Activated CD4-positive, alpha-beta T cell treated with anti-CD3 and anti-CD28 coated beads, Interleukin-2, amount 50 U/mL, for 48 hours (primary cell): ENCODE data around the gene ADCY5.

Experiments
- DNase-seq, 2 experiments: peaks; one replicate each; pipeline ENCODE4 v3.0.0-alpha.2; 2020

Gene ADCY5

DNA sequence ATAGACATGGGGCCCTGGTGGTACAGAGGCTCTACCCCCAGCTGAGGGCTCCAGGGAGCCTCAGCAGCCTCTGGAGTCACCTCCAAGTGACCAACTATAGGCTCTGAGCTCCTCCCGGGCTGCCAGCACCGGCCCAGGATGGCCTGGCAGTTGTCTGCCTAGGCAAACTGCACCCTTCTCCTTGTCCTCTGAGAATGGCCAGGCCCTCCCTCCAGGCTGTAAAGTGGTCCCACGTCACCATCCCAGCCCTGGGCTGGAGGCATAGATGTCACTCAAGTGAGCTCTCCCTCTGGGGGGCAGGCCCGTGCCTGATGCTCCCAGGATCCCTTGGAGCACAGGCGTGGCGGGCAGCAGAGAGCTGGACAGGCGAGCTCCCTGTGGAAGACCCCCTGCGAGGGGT is 127.1 kb downstream of the ADCY5 start:
- DNase-seq, result no peak

GRCh38 chr3:123320221-123320620 is 128.7 kb downstream of the ADCY5 start:
- no peak for DNase-seq

DNA sequence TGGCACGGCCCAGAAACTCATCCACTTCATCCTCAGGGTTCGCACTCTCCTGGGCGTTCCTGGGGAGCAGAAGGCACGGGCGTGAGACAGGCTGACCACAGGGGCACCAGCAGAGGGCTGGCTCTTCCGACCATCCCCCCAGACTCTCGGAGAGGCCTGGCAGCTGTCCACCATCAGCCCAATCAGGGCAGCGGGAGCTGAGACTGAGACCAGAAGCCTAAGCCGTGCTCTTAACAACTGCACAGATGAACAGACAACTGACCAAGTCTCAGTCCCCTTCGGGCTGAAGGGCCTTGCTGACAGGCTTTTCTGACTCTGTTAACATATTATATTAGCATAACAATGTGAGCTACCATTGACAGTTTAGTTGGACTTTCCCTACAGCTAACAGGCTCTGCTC is 129.1 kb downstream of the ADCY5 start:
- no peak for DNase-seq

DNA sequence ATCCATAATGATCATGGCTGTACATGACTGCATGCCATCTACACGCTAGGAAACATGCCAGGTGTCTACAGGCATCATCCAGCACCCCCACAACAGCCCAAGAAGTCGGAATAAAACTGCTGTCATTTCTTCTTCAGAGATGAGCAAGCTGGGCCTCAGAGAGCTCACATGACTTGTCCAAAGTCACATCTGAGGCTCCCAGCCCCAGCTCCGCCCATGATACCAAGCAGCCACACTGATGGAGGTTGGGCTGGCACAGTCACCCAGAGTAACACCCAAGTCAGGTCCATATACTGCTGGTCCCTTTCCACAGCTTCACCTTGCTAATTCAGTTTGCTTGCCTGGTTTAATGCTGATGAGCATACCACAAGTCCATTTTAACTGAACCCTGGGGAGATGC is 130.5 kb downstream of the ADCY5 start:
- no peak for DNase-seq

DNA sequence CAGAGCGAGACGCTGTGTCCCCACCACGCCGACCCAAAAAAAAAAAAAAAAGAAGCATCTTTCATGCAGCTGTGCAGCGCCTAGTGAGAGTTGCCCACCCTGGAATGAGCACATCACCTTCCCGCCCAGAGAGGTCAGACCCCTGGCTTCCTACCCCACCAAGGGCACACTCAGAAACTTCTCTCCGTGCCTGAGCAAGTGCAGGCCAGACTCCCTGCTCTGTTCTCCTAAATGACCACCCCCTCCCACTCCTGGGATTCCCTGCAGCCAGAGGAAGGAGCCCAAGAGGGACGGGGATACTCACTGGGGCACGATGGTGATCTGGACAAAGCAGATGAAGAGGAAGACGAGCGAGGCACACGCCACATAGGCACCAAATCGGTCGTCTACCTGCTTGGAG is 131.2 kb downstream of the ADCY5 start:
- no peak for DNase-seq

GRCh38 chr3:123315271-123315595 is 133.7 kb downstream of the ADCY5 start:
- DNase-seq, result no peak

GRCh38 chr3:123314359-123315270 is 134.3 kb downstream of the ADCY5 start:
- no peak for DNase-seq

- no peak for DNase-seq
Observed at GRCh38 chr3:123313889-123314288, 135.0 kb downstream of the ADCY5 start.

- no peak for DNase-seq
Observed at GRCh38 chr3:123312331-123313265, 136.3 kb downstream of the ADCY5 start.

- no peak for DNase-seq
Observed at GRCh38 chr3:123311201-123311600, 137.7 kb downstream of the ADCY5 start.

- DNase-seq, result no peak
Observed at GRCh38 chr3:123310741-123311140, 138.1 kb downstream of the ADCY5 start.

- DNase-seq, result no peak
Observed at GRCh38 chr3:123310186-123310585, 138.7 kb downstream of the ADCY5 start.

DNA sequence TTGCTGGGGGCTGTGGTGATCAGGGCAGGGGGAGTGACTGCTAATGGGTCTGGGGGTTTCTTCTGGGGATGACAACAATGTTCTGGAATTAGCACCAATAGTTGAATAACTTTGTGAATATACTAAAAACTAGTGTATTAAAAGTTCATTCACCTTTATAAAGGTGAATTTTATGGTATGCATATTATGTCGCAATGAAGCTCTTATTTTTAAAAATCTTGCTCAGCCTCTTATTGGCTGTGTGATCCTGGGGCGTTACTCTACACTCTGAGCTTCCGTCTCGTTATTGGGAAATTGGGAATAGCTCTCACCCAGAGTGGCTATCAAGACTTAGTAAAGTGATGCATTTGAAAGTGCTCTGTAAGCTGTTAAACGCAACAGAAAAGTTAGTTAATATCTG is 141.8 kb downstream of the ADCY5 start:
- DNase-seq, result no peak

DNA sequence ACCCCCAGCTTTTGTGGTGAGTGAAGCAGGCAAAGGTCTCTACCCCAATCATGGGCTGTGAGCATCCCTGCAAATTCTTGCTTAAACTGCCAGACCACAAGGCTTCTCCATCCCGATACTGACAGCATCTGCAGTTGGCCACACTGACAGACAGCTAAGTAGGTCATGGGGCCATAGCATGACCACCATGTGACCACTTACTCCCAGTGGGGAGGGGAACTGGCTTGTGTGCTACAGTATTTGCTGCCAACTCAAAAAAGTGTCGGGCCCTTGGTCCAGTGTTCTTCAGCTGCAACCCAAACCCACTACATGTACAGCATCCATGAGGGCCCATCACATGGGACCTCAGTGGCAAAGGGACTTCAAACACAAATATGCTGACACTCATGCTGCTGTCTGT is 143.7 kb downstream of the ADCY5 start:
- DNase-seq, result no peak

DNA sequence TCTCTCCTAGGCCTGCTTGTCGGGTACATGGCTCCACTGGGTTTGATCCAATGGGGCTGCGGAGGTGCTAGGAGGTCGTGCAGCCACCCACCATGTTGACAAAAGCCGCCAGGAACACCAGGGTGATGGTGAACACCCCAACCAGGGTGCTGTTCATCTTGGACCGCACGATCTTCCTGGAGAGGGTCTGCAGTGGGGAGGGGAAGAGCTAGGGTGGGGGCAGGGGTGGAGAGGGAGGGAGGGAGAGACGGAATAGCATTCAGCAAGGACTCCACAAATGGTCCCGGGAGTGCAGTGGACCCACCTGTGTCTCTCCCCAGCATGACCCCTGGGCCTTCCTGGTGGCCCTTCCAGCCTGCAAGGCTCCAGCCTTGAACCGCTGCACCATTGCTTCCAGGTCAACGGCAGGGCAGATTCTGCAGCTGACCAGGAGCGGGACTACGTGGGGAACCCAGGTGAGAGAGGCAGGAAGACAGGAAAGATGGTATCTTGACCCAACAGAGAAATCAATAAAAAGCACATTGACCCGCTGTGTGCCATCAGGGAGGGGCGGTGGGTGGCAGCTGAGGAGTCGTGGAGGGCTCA is 144.8 kb downstream of the ADCY5 start:
- no peak for DNase-seq

- no peak for DNase-seq
Observed at GRCh38 chr3:123302961-123303360, 145.9 kb downstream of the ADCY5 start.

DNA sequence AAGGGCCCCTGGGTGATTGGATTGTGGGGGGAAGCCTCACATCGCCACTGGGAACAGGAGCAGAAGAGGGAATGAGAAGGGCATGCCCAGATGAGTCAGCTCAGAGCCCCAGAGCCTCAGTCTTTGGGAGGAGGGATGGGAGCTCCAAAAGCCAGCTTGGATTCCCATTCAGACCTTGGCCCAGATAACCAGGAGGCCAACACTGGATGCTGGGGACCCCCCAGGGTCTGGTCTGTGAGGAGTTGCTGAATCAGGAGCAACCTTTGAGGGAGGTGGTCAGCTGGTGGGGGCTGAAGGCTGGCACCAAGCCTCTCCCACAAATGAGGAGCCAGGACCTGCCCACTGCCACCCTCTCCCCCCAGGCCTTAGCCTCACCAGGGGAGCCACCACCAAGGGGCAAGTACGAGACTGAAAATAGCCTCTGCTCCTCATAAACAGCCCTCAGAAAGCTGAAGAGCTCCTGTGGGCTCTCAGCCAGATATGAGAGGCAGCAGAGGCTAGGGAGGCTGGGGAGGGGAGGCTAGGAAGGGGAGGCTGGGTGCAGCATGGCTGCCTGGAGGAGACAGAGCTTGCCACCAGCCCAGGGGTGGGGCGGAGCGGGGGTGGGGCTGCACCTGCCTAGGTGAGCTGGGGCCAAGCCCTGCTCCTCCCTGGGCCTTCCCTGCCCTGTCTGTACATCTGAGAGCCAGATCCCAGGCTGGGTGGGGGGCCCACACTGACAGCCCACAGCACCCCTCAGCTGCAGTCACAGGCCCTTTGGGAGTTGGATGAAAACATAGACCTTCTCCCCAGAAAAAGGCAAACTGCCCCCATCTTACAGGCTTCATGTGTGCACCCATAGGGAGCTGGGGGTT is 147.3 kb downstream of the ADCY5 start:
- no peak for DNase-seq

DNA sequence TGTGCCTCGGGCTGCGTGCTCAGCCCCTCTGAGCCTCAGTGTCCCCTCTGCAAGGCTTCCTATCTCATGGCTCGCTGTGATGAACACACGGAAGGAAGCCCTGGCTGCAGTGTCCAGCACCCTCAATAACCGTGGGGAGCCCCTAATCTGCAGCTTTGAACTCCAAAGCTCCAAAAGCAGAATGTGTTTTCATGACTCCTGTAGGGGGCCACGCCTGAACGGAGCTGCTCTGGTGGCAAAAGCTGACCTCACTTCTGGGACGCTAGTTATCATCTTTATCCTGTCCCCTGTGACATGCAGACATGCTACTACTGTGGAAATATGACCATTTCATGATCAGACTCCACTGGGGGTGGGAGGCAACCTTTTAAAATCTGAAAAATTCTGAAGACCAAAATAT is 148.3 kb downstream of the ADCY5 start:
- no peak for DNase-seq

- DNase-seq, result no peak
Observed at GRCh38 chr3:123300056-123300455, 148.8 kb downstream of the ADCY5 start.

DNA sequence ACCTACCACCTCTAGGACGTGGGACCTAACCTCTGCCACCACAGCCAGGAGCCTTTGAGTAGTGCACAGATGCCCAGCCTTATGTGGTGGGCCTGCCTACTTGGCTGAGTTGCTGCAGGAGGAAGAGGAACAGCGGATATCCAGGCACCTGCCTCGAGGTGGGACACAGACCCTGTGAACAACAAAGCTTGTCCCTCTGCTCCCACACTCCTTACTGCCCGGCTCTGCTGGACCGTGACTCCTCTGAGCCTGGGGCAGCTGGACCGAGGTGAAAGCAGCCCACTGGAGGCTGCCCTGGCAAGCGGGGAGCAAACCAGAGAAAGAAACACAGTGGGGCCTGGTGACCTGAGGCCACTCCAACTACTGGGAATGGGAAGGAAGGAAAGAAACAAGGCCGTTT is 149.3 kb downstream of the ADCY5 start:
- no peak for DNase-seq

GRCh38 chr3:123298903-123299302 is 150.0 kb downstream of the ADCY5 start:
- no peak for DNase-seq

DNA sequence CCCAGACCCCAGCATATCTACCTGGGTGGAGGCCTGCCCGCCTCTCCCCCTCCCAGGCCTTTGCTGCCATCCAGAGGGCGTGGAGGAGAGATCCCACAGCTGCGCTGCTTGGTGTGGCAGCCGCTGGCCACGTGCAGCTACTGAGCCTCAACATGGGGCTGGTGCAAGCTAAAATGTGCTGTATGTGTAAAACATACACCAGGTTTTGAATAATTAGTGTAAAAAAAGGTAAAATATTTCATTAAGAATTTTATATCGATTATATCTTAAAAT is 151.3 kb downstream of the ADCY5 start:
- no peak for DNase-seq
